ENCODE results near the gene TNFSF9.

TNFSF9 gene, protein sequence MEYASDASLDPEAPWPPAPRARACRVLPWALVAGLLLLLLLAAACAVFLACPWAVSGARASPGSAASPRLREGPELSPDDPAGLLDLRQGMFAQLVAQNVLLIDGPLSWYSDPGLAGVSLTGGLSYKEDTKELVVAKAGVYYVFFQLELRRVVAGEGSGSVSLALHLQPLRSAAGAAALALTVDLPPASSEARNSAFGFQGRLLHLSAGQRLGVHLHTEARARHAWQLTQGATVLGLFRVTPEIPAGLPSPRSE

DNA sequence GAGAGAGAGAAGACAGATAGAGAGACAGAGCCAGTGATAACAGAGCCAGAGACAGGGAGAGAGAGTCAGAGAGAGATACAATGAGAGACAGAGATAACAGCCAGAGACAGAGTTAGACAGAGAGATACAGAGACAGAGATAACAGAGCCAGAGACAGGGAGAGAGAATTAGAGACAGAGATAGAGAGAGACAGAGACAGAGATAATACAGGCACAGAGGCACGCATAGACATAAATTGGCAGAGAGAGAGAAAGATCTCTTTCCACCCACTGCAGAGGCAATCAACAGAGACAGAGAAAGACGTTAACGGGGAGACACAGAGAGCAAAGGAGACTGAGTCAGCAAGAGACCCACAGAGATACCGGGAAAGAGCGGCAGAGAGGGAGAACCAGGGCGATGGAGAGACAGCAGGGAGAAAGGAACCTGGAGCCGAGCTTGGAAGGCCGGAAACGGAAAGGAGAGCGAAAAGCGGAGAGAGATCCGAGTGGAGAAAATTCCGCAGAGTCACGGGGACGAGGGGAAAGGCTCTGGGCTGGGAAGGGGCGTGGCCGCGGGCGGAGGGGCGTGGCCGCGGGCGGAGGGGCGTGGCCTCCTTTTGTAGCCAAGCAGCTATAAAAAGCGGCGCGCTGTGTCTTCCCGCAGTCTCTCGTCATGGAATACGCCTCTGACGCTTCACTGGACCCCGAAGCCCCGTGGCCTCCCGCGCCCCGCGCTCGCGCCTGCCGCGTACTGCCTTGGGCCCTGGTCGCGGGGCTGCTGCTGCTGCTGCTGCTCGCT lies at the start of gene TNFSF9:
Gene TNFSF9 (plus strand): TSS at position 641 of the 777 bp plus-strand sequence. CDS start 11 bp downstream, at position 652.
- DNase-seq (ENCODE audit: low spot score), result peak; percentile 91

- DNase-seq (ENCODE audit: low spot score), result no peak
Observed at GRCh38 chr19:6481541-6482342, 49.1 kb upstream of the TNFSF9 start, which contains the start of gene DENND1C. Gene DENND1C (minus strand): TSS chr19:6481787. CDS start chr19:6481695, 92 bp downstream.

GRCh38 chr19:6482343-6482686 lies 48.5 kb upstream of the TNFSF9 start:
- no peak for DNase-seq (ENCODE audit: low spot score)

- DNase-seq (ENCODE audit: low spot score), result no peak
Observed at GRCh38 chr19:6483235-6483634, 47.6 kb upstream of the TNFSF9 start.

- no peak for DNase-seq (ENCODE audit: low spot score)
Observed at GRCh38 chr19:6484230-6484629, 46.6 kb upstream of the TNFSF9 start.

DNA sequence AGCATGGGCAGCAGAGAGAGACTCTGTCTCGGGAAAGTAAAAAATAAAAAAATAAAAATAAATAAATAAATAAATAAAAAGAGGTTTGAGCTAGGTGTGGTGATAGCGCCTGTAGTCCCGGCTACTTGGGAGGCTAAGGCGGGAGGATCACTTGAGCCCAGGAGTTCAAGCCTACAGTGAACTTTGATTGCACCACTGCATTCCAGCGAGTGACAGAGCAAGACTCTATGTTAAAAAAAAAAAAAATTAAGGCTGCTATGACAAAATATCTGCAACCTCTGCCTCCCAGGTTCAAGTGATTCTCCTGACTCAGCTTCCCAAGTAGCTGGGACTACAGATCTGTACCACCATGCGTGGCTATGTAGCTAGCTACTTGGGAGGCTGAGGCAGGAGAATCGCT lies 46.0 kb upstream of the TNFSF9 start:
- DNase-seq (ENCODE audit: low spot score), result no peak

DNA sequence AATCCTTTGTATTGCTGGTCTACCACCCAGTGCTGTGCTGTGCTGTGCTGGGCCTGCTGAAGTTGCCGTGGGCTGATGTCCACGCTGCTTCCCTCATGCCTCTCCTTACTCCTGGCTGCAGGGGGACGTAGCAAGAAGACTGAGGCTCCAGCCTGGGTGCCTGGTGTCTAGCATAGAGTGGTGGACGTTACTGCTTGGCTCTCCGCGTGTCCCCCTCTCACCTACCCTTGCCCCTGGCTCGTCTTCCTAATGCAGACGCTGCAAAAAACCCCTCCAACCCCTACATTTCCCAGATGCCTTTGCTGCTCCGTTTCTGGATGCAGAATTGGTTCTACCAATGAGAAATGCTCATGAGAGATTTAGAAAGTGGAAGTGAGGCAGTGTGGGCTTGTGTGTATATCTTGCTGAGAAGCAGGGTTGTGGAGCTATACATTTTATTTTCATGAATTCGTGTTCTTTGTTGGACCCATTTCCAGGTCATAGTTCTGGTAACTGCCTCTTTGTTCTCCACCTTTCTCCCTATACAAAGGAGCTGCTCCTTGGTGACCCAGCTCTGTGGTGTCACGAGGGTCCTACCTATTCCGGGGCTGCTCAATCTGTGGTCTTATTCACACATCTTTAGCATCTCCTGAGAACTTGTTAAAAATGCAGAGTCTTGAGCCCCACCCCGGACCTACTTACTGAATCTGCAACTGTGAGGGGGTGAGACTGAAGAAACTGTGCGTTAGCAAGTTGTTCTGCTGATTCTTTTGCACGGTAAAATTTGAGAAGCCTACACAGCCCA lies 41.4 kb upstream of the TNFSF9 start:
- no peak for DNase-seq (ENCODE audit: low spot score)

DNA sequence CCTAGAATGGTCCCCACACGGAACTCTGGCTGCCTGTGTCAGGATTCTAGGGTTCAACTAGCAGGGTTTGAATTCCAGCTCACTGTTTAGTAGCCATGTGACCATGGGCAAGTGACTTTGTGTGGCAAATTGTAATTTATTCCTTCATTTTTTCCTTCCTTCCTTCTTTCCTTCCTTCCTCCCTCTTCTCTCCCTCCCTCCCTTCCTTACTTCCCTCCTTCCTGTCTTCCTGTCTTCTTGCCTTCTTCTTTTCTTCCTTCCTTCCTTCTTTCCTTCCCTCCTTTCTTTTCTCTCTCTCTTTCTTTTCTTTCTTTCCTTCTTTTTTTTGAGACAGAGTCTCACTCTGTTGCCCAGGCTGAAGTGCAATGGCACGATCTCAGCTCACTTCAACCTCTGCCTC lies 40.7 kb upstream of the TNFSF9 start:
- no peak for DNase-seq (ENCODE audit: low spot score)

- no peak for DNase-seq (ENCODE audit: low spot score)
Observed at GRCh38 chr19:6491802-6492592, 38.8 kb upstream of the TNFSF9 start.

DNA sequence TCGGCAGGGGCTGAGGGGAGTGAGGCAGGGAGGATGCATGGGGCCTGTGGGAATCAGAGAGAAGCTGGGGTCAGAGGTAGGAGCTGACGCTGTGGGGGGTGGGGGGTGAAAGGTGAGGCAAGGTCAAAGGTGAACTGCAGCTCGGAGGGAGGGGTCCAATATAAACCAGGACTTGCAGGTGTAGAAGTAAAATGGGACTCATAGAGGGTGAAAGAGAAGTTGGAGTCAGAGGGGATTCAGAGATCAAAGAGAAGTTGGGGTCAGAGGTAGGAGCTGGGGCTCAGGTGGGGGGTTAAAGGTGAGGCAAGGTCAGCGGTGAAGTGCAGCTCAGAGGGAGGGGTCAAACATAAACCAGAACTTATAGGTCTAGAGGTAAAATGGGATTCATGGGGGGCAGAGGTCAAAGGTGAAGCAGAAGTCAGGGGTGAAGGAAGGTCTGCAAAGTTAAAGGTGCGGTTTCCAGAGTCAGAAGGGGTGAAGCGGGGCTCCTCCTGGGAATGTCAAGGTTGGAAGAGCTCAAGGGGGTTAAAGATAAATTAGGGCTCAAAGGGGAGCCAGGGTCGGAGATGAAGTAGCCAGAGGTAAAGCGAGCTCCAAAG lies 36.3 kb upstream of the TNFSF9 start:
- DNase-seq (ENCODE audit: low spot score), result no peak

DNA sequence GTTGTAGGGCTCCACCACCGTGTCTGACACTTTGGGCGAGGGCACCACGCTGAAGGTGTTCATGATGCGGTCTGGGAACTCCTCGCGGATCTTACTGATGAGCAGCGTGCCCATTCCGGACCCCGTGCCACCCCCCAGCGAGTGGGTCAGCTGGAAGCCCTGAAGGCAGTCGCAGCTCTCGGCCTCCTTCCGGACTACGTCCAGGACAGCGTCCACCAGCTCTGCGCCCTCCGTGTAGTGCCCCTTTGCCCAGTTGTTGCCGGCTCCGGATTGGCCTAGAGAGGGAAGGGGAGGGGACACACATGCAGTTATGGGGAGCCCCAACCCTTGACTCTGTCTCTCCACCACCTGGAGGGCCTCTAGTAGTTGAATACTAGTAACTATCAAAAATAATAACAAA lies 34.9 kb upstream of the TNFSF9 start:
- DNase-seq (ENCODE audit: low spot score), result no peak

DNA sequence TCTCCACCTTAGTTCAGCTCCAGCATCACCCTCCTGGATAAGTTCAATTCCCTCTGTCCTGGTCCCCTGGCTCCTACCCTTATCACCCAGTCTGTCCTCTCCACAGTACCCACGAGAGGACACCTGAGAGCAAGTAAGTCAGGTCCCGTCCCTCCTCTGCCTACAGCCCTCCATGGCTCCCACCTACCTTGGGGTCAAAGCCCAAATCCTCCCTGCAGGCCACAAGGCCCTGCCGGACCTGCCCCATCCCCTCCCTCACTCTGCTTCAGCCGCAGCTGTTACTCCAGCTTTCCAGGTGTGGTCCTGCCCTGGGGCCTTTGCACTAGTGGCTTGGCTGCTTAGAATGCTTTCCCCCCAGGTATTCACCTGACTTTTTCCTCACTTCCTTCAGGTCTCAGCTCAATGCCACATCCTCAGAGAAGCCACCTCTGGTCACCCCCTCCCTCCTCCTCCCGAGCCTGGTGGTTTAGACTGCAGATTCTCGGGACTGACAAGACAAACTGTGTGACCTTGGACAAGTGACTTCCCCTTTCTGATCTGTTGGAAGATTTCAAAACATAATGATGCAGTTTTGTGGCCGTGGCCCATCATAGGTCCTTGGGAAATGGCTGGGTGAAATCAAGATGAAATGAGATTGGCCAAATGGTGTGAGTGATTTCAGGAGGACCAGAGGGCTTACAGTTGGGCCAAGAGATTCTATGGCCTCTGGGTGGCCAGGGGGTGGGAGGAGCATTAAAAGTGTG lies 32.4 kb upstream of the TNFSF9 start:
- no peak for DNase-seq (ENCODE audit: low spot score)

- no peak for DNase-seq (ENCODE audit: low spot score)
Observed at GRCh38 chr19:6499052-6499790, 31.6 kb upstream of the TNFSF9 start.

- no peak for DNase-seq (ENCODE audit: low spot score)
Observed at GRCh38 chr19:6500837-6501739, 29.7 kb upstream of the TNFSF9 start.

DNA sequence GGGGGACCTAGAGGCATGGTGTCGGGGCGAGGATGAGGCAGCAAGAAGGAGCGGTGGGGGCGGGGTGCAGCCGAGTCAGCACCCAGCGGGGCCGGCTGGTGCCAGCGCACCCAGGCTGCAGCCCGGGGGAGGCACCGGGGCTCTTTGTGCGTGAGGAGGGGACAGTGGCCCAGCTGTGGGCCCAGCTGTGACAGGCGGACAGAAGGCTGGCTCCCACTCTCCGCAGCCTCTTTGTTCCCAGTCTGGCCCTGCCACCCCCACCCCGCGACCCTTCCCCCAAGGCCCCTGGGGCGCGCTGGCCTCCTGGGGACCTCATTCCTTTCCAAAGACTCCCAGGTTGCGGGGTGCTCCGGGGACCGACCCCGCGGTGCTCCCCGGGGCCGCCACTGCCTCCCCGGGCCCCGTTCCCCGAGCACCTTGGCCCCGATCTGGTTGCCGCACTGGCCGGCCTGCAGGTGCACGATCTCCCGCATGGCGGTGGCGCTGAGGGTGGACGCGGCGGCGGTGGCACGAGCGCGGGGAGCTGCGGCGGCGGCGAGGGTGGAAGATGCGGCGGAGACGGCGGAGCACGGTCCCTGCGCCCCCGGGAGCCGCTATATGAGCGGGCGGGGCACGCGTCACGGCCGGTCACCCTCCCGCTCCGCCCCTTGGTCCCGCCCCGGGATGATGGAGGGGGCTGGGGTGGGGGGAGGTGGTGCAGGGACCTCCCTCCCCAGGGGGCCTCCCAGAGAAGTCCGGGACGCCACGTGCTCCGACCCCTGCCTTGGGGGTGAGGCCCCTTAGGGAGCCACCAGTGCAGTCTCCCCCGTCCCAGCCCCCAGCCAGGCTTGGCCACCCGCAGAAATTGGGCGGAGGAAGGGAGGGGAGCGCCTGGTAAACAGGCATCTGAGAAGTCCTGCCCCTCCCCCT lies 28.8 kb upstream of the TNFSF9 start, which contains the start of gene TUBB4A:
Gene TUBB4A (minus strand): TSS at position 570 of the 909 bp plus-strand sequence. CDS start 97 bp downstream, at position 473.
- DNase-seq (ENCODE audit: low spot score), result no peak

DNA sequence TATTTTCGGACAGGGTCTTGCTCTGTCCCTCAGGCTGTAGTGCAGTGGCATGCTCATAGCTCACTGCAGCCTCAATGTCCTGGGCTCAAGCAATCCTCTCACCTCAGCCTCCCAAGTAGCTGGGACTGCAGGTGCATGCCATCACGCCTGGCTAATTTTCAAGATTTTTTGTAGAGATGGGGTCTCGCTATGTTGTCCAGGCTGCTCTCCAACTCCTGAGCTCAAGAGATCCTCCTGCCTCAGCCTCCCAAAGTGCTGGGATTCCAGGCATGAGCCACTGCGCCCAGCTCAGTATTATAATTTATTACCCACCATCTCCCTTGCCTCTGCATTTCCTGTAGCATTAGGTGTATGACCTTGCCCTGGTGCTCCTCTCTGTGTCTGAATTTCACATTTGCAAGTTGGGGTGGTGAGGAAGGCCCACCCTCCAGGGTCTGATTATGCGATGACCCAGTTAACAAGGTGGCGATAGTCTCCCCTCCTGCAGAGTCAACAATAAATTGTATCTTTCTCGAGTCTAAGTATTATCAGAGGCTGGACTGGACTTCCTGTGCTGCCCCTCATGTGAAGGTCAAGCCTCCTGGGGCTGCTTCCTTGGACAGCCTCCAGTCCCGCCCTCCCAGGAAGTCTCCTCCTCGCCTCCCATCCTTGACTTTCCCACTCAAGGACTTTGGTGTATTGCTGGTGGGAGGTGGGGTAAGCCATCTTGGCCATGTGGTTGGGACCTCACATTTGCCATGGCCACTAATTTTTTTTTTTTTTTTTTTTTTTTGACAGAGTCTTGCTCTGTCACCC lies 27.2 kb upstream of the TNFSF9 start:
- DNase-seq (ENCODE audit: low spot score), result no peak
